AG10803 (cell line): ENCODE data around the gene KLK13.

Source experiments
- DNase-seq: peaks from one replicate; pipeline ENCODE4 v3.0.0; 2010; ENCODE audit warnings: low read depth
- H3K4me3 ChIP-seq: 2 replicates; pipeline ENCODE4 v1.5.1; 2011; ENCODE audit warnings: mild to moderate bottlenecking, low read length, control low read depth
- CTCF ChIP-seq: conservative IDR thresholded peaks from 2 replicates; pipeline ENCODE4 v1.5.1; 2011; ENCODE audit warnings: mild to moderate bottlenecking, low read length, control low read depth, inconsistent platforms

KLK13 gene

GRCh38 chr19:51084505-51084904 lies 19.6 kb upstream of the KLK13 start:
- TF ChIP-seq CTCF, result no peak
- no peak overlapping the region for H3K4me3 ChIP-seq
- DNase-seq, result no peak

GRCh38 chr19:51083783-51084182 lies 18.9 kb upstream of the KLK13 start:
- DNase-seq, result no peak
- H3K4me3 ChIP-seq, result no peak overlapping the region
- no peak for TF ChIP-seq CTCF

GRCh38 chr19:51083181-51083580 lies 18.3 kb upstream of the KLK13 start:
- no peak for DNase-seq
- H3K4me3 ChIP-seq, result no peak overlapping the region
- TF ChIP-seq CTCF, result no peak

- H3K4me3 ChIP-seq, result no peak within 1 kb of the TSS
- DNase-seq, result no peak
- no peak for TF ChIP-seq CTCF
These were observed 17.7 kb upstream of the KLK13 start, which contains the start of gene KLK14 for GRCh38 chr19:51082611-51083010. TSS of gene KLK14 (minus strand) at chr19:51082887. CDS start at chr19:51082614, 273 bp downstream.

- H3K4me3 ChIP-seq, result no peak overlapping the region
- TF ChIP-seq CTCF, result no peak
- DNase-seq, result no peak
These were observed 16.6 kb upstream of the KLK13 start for GRCh38 chr19:51081476-51081875.

GRCh38 chr19:51079481-51080110 lies 14.7 kb upstream of the KLK13 start:
- no peak for DNase-seq
- TF ChIP-seq CTCF, result no peak
- no peak overlapping the region for H3K4me3 ChIP-seq

- no peak overlapping the region for H3K4me3 ChIP-seq
- DNase-seq, result no peak
- no peak for TF ChIP-seq CTCF
These were observed 13.8 kb upstream of the KLK13 start for GRCh38 chr19:51078731-51079130.
